GM23338 (cell line): ENCODE data around the gene CATSPER3. TPM values are rescaled to one million over a fixed set of nuclear protein-coding genes. Genes with fewer than 3 reads are reported as not detected.

ENCODE experiments used
- EZH2 ChIP-seq: fragments of 200-600 bp; sonication (generic); IDR thresholded peaks from one replicate; pipeline ENCODE4 v1.8.0; 2017; ENCODE audit warnings: antibody characterized with exemption, mild to moderate bottlenecking, low read depth; ENCODE audit not compliant: unreplicated experiment
- EZH2phosphoT487 ChIP-seq: fragments of 200-600 bp; sonication (generic); IDR thresholded peaks from one replicate; pipeline ENCODE4 v1.8.1; 2018; ENCODE audit warnings: antibody characterized with exemption; ENCODE audit not compliant: unreplicated experiment
- JUNB ChIP-seq: IDR thresholded peaks from one replicate; pipeline ENCODE4 v1.6.1; 2016; ENCODE audit warnings: antibody characterized with exemption; ENCODE audit not compliant: unreplicated experiment
- ZNF331 ChIP-seq: fragments of 250-450 bp; sonication (Bioruptor Pico); IDR thresholded peaks from 2 replicates; pipeline ENCODE4 v1.5.0; 2020; ENCODE audit warnings: low read depth, mild to moderate bottlenecking, moderate library complexity
- polyA plus RNA-seq: library from polyadenylated mRNA; unstranded; fragments of >200 nt; fragmentation: Nextera tagmentation; extraction: Ambion mirVana; gene quantifications from 2 replicates; pipeline ENCODE4 v1.2.1, GENCODE V29; 2016
- total RNA-seq: library from RNA; depleted of rRNA; stranded (reverse); fragments of >200 nt; shearing (Covaris generic); gene quantifications from 2 replicates; pipeline ENCODE4 v1.2.3, GENCODE V29; 2014
- TF ChIP-seq, protein P1 (sequence below): fragments of 250-450 bp; sonication (Bioruptor Pico); IDR thresholded peaks from 2 replicates; pipeline ENCODE4 v1.5.0; 2020; ENCODE audit warnings: mild to moderate bottlenecking, moderate library complexity
- TF ChIP-seq, protein P2 (sequence below): IDR thresholded peaks from one replicate; pipeline ENCODE4 v1.6.1; 2018; ENCODE audit warnings: antibody characterized with exemption; ENCODE audit not compliant: unreplicated experiment
- TF ChIP-seq, protein P3 (sequence below): IDR thresholded peaks from 2 replicates; pipeline ENCODE4 v1.6.1; 2016; ENCODE audit warnings: antibody characterized with exemption

The CATSPER3 gene
- total and polyA plus RNA-seq, 2 experiments from 2014 or later = 0.19 TPM; not detected in 1

DNA sequence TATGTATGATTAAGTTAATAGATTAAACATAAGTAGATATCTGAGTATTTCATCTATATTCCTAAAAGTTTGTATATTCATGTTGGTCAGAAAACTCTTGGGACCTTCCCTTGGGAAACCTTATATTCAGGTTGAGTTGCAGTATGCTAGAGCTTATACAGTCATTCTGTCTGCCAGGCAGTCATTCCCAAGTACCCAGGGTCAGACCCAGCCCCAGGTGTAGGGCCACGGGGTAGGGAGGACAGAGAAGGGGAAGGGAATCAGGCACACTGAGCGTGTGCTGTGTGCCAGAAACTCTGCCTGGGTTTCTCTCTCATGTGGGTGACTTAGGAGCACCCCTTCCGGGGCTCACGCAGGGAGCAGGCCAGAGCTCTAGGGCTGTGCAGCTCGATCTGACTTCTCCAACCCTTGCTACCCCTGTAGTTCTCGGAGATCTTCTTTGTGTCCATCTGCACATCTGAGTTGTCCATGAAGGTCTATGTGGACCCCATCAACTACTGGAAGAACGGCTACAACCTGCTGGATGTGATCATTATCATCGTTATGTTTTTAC, 28.2 kb downstream of the CATSPER3 start (continued):
- TF ChIP-seq, protein P1, sequence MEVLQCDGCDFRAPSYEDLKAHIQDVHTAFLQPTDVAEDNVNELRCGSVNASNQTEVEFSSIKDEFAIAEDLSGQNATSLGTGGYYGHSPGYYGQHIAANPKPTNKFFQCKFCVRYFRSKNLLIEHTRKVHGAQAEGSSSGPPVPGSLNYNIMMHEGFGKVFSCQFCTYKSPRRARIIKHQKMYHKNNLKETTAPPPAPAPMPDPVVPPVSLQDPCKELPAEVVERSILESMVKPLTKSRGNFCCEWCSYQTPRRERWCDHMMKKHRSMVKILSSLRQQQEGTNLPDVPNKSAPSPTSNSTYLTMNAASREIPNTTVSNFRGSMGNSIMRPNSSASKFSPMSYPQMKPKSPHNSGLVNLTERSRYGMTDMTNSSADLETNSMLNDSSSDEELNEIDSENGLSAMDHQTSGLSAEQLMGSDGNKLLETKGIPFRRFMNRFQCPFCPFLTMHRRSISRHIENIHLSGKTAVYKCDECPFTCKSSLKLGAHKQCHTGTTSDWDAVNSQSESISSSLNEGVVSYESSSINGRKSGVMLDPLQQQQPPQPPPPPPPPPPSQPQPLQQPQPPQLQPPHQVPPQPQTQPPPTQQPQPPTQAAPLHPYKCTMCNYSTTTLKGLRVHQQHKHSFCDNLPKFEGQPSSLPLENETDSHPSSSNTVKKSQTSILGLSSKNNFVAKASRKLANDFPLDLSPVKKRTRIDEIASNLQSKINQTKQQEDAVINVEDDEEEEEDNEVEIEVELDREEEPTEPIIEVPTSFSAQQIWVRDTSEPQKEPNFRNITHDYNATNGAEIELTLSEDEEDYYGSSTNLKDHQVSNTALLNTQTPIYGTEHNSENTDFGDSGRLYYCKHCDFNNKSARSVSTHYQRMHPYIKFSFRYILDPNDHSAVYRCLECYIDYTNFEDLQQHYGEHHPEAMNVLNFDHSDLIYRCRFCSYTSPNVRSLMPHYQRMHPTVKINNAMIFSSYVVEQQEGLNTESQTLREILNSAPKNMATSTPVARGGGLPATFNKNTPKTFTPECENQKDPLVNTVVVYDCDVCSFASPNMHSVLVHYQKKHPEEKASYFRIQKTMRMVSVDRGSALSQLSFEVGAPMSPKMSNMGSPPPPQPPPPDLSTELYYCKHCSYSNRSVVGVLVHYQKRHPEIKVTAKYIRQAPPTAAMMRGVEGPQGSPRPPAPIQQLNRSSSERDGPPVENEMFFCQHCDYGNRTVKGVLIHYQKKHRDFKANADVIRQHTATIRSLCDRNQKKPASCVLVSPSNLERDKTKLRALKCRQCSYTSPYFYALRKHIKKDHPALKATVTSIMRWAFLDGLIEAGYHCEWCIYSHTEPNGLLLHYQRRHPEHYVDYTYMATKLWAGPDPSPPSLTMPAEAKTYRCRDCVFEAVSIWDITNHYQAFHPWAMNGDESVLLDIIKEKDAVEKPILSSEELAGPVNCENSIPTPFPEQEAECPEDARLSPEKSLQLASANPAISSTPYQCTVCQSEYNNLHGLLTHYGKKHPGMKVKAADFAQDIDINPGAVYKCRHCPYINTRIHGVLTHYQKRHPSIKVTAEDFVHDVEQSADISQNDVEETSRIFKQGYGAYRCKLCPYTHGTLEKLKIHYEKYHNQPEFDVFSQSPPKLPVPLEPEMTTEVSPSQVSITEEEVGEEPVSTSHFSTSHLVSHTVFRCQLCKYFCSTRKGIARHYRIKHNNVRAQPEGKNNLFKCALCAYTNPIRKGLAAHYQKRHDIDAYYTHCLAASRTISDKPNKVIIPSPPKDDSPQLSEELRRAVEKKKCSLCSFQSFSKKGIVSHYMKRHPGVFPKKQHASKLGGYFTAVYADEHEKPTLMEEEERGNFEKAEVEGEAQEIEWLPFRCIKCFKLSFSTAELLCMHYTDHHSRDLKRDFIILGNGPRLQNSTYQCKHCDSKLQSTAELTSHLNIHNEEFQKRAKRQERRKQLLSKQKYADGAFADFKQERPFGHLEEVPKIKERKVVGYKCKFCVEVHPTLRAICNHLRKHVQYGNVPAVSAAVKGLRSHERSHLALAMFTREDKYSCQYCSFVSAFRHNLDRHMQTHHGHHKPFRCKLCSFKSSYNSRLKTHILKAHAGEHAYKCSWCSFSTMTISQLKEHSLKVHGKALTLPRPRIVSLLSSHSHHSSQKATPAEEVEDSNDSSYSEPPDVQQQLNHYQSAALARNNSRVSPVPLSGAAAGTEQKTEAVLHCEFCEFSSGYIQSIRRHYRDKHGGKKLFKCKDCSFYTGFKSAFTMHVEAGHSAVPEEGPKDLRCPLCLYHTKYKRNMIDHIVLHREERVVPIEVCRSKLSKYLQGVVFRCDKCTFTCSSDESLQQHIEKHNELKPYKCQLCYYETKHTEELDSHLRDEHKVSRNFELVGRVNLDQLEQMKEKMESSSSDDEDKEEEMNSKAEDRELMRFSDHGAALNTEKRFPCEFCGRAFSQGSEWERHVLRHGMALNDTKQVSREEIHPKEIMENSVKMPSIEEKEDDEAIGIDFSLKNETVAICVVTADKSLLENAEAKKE (CRISPR knock-in tag) = no peak
- no peak for TF ChIP-seq EZH2
- no peak for TF ChIP-seq JUNB
- TF ChIP-seq EZH2phosphoT487 = no peak
- no peak for TF ChIP-seq ZNF331 (CRISPR knock-in tag)
- TF ChIP-seq, protein P2, sequence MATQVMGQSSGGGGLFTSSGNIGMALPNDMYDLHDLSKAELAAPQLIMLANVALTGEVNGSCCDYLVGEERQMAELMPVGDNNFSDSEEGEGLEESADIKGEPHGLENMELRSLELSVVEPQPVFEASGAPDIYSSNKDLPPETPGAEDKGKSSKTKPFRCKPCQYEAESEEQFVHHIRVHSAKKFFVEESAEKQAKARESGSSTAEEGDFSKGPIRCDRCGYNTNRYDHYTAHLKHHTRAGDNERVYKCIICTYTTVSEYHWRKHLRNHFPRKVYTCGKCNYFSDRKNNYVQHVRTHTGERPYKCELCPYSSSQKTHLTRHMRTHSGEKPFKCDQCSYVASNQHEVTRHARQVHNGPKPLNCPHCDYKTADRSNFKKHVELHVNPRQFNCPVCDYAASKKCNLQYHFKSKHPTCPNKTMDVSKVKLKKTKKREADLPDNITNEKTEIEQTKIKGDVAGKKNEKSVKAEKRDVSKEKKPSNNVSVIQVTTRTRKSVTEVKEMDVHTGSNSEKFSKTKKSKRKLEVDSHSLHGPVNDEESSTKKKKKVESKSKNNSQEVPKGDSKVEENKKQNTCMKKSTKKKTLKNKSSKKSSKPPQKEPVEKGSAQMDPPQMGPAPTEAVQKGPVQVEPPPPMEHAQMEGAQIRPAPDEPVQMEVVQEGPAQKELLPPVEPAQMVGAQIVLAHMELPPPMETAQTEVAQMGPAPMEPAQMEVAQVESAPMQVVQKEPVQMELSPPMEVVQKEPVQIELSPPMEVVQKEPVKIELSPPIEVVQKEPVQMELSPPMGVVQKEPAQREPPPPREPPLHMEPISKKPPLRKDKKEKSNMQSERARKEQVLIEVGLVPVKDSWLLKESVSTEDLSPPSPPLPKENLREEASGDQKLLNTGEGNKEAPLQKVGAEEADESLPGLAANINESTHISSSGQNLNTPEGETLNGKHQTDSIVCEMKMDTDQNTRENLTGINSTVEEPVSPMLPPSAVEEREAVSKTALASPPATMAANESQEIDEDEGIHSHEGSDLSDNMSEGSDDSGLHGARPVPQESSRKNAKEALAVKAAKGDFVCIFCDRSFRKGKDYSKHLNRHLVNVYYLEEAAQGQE = no peak
- TF ChIP-seq, protein P3, sequence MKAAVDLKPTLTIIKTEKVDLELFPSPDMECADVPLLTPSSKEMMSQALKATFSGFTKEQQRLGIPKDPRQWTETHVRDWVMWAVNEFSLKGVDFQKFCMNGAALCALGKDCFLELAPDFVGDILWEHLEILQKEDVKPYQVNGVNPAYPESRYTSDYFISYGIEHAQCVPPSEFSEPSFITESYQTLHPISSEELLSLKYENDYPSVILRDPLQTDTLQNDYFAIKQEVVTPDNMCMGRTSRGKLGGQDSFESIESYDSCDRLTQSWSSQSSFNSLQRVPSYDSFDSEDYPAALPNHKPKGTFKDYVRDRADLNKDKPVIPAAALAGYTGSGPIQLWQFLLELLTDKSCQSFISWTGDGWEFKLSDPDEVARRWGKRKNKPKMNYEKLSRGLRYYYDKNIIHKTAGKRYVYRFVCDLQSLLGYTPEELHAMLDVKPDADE = no peak
